GM06990 (cell line): ENCODE results near the gene OCA2.

Experiments used
- DNase-seq: peaks from one replicate; pipeline ENCODE4 v3.0.0-alpha.2; 2011; ENCODE audit not compliant: insufficient read length; ENCODE audit errors: extremely low read depth
- H3K27me3 ChIP-seq: replicated peaks from 2 replicates; pipeline ENCODE4 v1.6.0; 2011; ENCODE audit warnings: low read length; ENCODE audit not compliant: control insufficient read depth, insufficient read depth
- H3K36me3 ChIP-seq: 2 replicates; pipeline ENCODE4 v1.5.1; 2011; ENCODE audit warnings: low read length; ENCODE audit not compliant: control insufficient read depth, insufficient read depth
- H3K4me3 ChIP-seq: replicated peaks from 2 replicates; pipeline ENCODE4 v1.5.1; 2011; ENCODE audit warnings: low read depth, mild to moderate bottlenecking, control low read depth, low read length
- TF ChIP-seq, protein P1 (sequence below): IDR thresholded peaks from 2 replicates; pipeline ENCODE4 v1.5.1; 2011; ENCODE audit warnings: low read length, control low read depth, mild to moderate bottlenecking, inconsistent platforms; ENCODE audit not compliant: insufficient read depth, poor library complexity, severe bottlenecking

OCA2 gene

DNA sequence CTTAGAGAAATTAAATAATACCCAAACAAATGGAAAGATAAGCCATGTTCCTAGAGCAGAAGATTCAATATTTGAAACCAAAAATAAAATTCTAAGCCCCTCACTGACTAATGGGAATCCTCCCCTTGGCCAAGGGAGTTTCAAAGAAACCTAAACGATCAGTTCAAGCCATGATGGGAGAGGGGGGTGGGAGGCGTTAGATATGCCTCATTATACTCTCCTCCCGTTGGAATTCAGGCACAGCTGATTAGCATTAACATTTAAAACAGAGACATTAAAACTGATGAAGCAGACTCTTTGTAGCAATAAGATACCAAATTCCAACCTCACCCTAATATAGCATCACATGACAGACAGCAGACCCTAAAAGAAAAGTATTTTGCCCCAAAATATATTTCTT is 32.9 kb downstream of the OCA2 start:
- Histone ChIP-seq H3K36me3 (no peaks in the 10 kb centered on the region), H3K4me3 (no peak overlapping the region), H3K27me3 (no peaks in the 10 kb centered on the region)
- DNase-seq = no peak
- TF ChIP-seq, protein P1, sequence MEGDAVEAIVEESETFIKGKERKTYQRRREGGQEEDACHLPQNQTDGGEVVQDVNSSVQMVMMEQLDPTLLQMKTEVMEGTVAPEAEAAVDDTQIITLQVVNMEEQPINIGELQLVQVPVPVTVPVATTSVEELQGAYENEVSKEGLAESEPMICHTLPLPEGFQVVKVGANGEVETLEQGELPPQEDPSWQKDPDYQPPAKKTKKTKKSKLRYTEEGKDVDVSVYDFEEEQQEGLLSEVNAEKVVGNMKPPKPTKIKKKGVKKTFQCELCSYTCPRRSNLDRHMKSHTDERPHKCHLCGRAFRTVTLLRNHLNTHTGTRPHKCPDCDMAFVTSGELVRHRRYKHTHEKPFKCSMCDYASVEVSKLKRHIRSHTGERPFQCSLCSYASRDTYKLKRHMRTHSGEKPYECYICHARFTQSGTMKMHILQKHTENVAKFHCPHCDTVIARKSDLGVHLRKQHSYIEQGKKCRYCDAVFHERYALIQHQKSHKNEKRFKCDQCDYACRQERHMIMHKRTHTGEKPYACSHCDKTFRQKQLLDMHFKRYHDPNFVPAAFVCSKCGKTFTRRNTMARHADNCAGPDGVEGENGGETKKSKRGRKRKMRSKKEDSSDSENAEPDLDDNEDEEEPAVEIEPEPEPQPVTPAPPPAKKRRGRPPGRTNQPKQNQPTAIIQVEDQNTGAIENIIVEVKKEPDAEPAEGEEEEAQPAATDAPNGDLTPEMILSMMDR = no peak

DNA sequence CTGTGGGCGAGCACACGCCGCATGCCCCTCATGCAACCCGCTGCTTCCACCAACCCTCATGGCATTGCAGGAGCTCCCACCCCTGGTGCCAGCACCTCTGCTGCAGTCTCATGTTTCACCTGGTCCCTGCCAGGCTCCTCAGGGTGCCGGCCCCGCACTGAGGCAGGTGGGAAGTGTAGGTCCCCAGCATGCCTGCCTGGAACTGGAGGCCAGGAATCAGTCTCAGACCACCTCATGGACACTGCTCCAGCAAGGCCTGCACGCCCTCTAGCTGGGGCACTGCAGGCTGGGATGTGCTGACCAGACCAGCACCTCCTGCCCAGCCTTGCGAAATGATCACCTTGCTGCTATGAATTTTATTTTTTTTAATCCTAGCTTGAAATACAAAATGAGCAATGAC is 39.1 kb downstream of the OCA2 start:
- DNase-seq = no peak
- no peak overlapping the region for H3K4me3 ChIP-seq
- H3K36me3 ChIP-seq = no peaks in the 10 kb centered on the region
- TF ChIP-seq, protein P1 = no peak
- no peaks in the 10 kb centered on the region for H3K27me3 ChIP-seq

DNA sequence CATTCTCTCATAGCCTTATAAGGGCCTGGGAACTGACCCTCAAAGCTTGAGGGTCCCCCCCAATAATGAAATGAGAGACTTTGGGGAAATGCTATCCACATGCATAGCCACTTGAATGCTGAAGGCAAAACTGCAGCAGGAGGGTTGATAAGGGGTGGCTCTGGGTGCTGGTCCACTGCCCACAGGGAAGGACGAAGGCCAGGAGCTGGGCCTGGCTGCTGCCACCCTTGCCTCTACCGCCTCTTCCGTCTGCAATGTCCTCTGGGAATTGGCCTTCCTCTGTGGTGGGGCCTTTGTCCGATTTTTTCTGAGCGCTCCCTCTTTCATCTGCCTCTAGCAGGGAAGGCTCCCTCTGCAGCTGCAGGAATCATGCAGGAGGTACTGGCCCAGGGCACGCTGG is 41.0 kb downstream of the OCA2 start:
- TF ChIP-seq, protein P1 = no peak
- H3K4me3 ChIP-seq = no peak overlapping the region
- H3K27me3 ChIP-seq = no peaks in the 10 kb centered on the region
- H3K36me3 ChIP-seq = no peaks in the 10 kb centered on the region
- no peak for DNase-seq

DNA sequence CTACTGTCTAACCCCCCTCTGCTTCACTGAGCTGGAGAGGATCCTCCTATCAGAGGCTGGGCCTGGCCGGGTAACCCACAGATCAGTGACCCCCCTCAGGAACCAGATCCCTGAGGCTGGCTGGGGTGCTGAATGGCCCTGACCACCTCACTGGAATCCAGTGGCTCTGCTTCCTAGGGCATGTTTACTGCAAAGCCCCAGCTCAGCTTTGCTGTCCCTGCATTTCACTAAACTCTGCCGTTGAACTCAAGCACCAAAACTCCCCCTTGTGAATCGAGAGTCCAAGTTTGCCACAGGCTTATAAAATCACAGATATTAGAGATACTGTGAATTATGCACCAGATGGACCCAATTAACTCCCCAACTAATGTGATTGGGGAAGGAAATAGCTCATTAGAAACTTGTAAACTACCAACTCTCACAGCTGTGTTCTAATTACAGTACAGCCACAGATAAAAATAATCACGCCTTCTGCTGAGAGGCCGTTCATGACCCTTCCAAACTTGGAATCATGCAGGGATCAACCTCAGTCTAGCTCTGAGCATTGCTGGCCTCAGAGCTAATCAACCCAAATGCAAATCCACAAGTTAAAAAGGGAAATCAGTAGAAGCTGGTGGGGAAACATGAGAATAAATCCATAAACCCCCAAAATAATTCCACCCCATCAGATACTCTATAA is 47.0 kb downstream of the OCA2 start:
- TF ChIP-seq, protein P1 = no peak

DNA sequence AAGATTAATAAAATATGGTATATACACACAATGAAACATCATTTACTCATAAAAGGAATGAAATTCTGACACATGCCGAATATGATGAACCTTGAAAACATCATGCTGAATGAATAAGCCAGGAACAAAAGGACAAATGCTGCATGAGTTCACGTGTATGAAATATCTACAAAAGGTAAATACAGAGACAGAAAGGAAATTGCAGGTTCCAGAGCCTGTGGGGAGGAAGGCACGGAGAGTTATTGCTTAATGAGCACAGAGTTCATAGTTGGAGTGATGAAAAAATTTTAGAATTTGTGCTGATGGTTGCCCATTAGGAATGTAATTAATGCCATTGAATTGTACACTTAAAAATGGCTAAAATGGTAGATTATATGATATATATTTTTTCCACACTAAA is 49.5 kb downstream of the OCA2 start:
- Histone ChIP-seq H3K27me3 (no peaks in the 10 kb centered on the region), H3K4me3 (no peak overlapping the region), H3K36me3 (no peaks in the 10 kb centered on the region)
- no peak for DNase-seq
- TF ChIP-seq, protein P1 = no peak

More for the DNA sequence above, 47.0 kb downstream of the OCA2 start:
- Histone ChIP-seq H3K27me3 (no peaks in the 10 kb centered on the region), H3K36me3 (no peaks in the 10 kb centered on the region), H3K4me3 (no peak overlapping the region)
- no peak for DNase-seq

DNA sequence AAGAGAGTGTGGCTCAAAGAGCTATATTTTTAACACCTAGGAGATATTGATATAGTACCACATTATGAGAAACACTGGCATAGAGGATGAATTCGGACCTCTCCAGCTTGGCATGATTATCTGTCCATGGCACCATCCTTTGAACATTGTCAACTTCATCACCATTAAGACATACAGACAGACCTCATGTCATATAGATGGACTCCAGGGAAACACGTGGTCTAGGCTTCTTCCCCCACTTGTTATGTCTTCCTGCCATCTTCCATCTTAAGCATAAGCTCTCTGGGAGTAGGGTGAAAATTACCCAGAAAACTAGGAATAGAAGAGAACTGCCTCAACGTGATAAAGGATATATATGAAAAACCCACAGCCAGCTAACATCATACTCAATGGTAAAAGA is 51.8 kb downstream of the OCA2 start:
- Histone ChIP-seq H3K27me3 (no peaks in the 10 kb centered on the region), H3K4me3 (no peak overlapping the region), H3K36me3 (no peaks in the 10 kb centered on the region)
- TF ChIP-seq, protein P1 = no peak
- DNase-seq = no peak
